A204.1 (cell line): ENCODE results near the gene RAI1.
A peak's percentile ranks its signal among the peaks of the same experiment; 100 is the strongest.
"Not testable (repeated sequence)": the region's sequence is repeated elsewhere in the genome, so short reads cannot be mapped to it uniquely, and the experiment has no call there.

Source experiments
- FAIRE-seq: peaks from 2 replicates; lab custom pipeline; 2012; peaks lifted over from hg19 to GRCh38; lab: Jason Lieb, UNC

Gene RAI1, protein sequence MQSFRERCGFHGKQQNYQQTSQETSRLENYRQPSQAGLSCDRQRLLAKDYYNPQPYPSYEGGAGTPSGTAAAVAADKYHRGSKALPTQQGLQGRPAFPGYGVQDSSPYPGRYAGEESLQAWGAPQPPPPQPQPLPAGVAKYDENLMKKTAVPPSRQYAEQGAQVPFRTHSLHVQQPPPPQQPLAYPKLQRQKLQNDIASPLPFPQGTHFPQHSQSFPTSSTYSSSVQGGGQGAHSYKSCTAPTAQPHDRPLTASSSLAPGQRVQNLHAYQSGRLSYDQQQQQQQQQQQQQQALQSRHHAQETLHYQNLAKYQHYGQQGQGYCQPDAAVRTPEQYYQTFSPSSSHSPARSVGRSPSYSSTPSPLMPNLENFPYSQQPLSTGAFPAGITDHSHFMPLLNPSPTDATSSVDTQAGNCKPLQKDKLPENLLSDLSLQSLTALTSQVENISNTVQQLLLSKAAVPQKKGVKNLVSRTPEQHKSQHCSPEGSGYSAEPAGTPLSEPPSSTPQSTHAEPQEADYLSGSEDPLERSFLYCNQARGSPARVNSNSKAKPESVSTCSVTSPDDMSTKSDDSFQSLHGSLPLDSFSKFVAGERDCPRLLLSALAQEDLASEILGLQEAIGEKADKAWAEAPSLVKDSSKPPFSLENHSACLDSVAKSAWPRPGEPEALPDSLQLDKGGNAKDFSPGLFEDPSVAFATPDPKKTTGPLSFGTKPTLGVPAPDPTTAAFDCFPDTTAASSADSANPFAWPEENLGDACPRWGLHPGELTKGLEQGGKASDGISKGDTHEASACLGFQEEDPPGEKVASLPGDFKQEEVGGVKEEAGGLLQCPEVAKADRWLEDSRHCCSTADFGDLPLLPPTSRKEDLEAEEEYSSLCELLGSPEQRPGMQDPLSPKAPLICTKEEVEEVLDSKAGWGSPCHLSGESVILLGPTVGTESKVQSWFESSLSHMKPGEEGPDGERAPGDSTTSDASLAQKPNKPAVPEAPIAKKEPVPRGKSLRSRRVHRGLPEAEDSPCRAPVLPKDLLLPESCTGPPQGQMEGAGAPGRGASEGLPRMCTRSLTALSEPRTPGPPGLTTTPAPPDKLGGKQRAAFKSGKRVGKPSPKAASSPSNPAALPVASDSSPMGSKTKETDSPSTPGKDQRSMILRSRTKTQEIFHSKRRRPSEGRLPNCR (N-terminal part only)

DNA sequence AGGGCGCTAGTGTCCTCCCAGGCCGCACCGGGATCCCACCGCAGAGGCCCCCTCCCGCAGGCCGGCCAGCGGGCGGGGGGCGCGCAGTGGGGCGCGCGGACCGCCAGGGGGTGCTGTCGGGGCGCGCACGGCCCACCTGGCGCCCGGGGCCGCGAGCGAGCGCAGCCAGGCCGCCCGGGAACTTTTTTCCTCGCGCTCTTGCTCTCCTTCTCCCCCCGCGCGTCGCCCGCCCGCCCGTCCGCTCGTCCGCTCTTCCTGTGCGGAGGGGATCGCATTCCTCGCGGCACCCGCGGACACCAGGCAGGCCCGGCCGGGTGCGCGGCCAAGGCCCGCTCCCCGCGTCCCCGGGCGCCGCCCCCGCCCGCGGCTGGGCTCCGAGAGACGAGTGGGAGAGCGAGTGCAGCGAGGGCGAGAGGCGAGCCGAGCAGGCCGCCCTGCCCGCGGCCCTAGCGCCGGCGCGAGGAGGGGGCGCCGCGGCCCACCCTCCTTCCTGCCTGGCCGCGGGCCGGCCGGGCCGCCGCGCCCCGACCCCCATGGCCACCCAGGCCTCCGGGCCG lies at the start of gene RAI1:
TSS of gene RAI1 (plus strand) at position 272 of the 557 bp plus-strand sequence. CDS start 111,491 bp downstream, outside the sequence.
- FAIRE-seq: no peak

DNA sequence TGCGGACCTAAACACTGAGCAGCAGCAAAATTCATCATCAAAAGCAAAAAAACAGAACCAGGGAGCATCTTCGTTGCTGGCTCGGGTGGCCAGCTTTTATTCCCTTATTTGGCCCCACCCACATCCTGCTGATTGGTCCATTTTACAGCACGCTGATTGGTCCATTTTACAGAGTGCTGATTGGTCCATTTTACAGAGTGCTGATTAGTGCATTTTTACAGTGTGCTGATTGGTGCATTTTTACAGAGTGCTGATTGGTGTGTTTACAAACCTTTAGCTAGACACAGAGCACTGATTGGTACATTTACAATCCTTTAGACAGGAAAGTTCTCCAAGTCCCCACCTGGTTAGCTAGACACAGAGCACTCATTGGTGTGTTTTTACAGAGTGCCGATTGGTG lies 48.6 kb upstream of the RAI1 start:
- not testable (repeated sequence) for FAIRE-seq

DNA sequence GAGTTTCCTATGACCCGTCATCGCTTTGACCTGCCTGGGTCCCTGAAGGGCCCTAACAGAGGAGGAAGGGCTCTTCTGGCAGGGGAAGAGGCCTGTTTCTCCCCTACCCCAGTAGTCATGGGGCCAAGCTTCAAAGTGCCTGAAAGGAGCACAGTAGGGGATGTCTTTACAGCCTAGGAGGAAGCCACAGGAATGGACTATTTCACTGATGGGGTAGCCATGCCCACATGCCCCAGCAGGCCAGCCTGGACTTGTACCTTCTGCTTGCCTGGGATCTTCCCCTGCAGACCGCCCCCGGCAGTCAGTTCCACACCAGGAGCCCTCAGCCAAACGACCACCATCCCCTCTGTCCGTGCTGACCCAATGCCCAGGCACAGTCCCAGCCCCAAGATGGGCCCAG lies 47.9 kb upstream of the RAI1 start:
- FAIRE-seq: no peak

DNA sequence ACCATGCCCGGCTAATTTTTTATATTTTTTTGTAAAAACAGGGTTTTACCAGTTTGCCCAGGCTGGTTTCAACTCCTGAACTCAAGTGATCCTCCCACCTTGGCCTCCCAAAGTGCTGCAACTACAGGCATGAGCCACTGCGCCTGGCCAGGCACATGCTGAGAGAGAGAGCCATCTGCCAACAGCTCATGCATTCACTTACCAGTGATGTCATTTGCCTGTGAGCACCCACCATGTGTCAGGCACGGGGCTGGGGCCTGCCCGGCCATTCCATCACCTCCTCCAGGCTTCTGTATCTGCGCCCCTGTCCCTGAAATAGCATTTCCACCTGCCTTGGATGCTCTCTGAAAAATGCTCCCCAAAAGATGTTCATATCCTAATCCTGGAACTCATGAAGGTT lies 46.1 kb upstream of the RAI1 start:
- FAIRE-seq: no peak

DNA sequence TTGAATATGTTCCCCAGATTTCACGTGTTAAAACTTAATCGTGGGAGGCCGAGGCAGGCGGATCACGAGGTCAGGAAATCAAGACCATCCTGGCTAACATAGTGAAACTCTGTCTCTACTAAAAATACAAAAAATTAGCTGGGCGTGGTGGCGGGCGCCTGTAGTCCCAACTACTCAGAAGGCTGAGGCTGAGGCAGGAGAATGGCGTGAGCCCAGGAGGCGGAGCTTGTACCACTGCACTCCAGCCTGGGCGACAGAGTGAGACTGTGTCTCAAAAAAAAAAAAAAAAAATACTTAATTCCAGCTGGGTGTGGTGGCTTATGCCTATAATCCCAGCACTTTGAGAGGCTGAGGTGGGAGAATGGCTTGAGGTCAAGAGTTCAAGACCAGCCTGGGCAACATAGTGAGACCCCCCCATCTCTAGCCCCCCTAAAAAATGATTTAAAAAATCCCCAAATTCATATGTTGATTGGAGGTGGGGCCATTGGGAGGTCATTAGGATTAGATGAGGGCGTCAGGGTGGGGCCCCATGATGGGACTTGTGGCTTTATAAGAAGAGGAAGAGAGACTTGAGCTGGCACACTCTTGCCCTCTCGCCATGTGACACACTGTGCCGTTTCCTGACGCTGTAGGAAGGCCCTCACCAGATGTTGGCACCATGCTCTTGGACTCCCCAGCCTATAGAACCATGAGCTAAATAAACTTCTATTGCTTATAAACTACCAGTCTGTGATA lies 45.6 kb upstream of the RAI1 start:
- not testable (repeated sequence) for FAIRE-seq

DNA sequence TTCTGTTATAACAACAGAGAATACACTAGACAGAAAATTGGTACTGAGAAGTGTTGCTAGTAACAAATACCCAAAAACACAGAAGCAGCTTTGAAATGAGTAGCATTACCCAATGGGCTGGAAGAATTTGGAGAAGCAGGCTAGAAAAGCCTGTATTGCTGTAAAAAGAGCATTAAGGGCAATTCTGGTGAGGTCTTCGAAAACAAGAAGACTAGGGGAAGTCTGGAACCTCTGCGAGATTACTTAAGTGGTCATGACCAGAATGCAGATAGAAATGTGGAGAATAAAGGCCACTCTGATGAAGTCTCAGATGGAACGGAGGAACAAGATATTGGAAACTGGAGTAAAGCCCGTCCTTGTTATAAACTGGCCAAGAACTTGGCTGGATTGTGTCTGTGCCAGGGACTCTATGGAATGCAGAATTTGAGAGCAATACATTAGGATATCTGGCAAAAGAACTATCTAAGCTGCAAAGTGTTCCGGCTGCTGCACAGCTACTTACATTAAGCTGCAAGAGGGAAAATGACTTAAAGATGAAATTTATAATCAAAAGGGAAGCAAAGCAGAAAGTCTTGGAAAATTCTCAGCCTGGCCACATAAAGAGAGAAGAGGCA lies 44.9 kb upstream of the RAI1 start:
- FAIRE-seq: no peak

DNA sequence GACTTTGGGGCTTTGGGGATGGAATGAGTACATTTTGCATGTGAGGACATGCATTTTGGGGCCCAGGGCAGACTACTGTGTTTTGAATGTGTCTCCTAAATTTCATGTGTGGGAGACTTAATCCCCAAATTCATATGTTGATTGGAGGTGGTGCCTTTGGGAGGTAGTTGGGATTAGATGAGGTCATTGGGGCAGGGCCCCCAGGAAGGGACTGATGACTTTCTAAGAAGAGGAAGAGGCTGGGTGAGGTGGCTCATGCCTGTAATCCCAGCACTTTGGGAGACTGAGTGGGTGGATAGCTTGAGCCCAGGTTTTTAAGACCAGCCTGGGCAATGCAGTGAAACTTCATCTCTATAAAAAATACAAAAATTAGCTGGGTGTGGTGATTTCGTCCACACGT lies 42.8 kb upstream of the RAI1 start:
- FAIRE-seq: no peak

DNA sequence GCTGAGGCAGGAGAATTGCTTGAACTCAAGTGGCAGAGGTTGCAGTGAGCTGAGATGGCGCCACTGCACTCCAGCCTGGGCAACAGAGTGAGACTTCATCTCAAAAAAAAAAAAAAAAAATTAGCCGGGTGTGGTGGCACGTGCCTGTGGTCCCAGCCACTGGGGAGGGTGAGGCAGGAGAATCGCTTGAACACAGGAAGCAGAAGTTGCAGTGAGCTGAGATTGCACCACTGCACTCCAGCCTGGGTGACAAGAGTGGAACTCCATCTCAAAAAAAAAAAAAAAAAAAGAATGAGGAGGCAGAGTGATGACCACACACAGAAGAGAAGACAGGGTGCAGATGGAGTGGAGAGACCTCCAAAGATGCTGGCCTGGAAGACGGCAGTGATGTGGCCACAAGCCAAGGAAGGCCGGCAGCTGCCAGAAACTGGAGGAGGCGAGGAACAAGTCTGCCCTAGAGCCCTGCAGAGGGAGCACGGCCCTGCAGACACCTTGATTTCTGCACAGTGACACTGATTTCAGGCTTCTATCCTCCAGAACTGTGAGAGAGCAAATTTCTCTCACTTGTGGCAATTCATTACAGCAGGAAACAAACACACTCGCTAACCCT lies 41.5 kb upstream of the RAI1 start:
- FAIRE-seq: not testable (repeated sequence)

DNA sequence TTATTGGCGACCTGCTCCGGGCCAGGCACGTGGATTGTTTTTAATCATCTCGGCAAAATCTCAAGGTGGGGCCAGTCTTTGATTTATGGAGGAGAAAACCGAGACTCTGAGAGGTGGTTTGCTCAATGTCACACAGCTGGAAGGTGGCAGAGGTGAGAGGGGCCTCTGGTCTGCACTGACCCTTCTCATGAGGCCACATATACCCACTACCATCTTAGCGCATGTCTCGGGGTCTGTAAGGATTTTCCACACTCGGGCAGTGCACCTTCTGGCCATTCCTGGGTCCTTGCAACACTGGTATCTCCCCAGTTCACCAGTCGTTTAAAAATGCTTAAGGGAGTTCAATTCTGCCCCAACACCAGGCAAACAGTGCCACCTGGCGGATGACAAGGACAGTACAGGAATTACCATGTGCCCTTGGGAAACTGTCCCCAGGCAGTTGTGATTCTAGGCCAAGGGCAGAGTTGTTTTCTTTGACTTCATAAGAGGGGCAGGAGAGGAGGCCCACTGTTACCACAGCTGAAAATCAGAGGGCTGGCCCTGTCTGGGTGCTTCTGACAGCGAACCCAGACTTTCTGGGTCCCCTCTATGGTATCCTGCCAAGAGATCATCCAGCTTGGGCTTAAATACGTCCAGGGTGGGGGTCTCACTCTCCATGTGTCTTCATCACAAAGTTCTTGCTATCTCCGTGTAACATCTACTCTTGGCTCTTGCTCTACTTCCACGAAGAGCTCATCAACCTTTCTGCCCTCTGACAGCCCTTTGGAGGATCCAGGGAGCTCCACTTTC lies 39.4 kb upstream of the RAI1 start:
- FAIRE-seq: peak; percentile 96

DNA sequence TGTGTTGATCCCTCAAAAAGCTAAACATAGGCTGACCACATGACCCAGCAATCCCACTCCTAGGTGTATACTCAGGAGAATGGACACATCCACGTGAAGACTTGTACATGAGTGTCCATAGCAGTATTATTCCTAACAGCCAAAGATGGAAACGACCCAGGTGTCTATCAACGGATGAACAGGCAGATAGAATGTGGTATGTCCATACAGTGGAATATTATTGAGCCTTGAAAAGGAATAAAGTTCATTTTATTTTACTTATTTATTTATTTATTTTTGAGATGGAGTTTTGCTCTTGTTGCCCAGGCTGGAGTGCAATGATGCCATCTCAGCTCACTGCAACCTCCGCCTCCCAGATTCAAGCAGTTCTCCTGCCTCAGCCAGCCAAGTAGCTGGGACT lies 36.1 kb upstream of the RAI1 start:
- not testable (repeated sequence) for FAIRE-seq

DNA sequence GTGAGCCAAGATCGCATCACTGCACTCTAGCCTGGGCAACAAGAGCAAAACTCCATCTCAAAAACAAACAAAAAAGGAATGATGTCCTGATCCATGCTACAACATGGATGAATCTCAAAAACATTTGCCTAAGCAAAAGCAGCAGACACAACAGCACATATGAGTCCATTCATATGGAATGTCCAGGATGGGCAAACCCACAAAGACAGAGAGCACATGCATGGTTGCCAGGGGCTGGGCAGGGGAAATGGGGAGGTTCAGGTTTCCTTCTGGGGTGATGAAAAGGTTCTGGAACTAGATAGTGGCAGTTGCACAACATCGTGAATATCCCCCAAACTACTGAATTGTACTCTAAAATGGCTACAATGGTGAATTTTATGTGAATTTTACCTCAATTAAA lies 35.3 kb upstream of the RAI1 start:
- FAIRE-seq: no peak

DNA sequence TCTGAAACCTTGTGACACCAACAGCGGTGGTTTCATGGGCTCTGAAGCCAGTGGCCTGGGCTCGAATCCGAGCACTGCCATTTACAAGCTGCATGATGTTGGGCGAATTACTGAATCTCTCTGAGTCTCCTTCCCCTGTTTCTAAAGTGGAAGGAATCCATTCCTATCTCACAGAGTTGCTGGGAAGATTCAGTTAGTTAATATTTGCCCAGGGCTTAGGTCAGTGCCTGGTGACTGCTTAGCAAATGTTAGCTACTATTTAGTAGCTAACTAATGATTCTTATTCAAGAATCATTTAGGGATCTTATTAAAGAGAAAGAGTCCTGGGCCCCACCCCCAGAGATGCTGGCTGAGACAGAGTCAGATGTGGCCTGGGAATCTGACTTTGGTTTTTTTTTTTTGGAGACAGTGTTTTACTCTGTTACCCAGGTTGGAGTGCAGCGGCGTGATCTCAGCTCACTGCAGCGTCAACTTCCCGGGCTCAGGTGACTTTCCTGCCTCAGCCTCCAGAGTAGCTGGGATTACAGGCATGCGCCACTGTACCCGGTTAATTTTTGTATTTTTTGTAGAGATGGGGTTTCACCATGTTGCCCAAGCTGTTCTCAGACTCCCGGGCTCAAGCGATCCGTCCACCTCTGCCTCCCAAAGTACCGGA lies 33.6 kb upstream of the RAI1 start:
- no peak for FAIRE-seq

DNA sequence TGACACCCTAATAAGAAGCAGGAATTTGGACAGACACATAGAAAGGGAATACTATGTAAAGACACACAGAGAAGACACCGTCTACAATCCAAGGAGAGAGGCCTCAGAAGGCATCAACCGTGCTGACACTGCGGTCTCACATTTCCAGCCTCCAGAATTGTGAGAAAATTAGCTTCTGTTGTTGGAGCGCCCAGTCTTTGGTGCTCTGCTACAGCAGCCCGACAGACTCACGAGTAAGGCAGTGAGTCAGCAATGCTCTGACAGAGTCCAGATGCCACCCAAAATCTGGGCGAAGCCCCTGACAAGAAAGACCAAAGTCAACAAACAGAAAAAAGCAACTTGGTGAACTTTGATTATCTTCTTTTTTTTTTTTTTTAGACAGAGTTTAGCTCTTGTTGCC lies 32.5 kb upstream of the RAI1 start:
- no peak for FAIRE-seq

DNA sequence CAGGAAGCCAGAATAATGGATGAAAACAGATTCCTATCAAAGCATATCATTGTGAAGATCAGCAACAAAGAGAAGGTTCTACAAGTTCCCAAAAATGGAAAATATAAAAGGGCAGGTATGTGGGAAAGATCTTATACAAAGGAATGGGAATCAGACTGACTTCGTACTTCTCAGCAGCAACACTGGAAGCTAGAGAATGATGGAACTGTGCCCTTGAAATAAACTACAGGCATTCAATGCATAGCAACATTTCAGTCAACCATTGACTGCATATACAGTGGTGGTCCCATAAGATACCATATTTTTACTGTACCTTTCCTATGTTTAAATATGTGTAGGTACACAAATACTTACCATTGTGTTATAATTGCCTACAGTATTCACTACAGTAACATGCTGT lies 30.3 kb upstream of the RAI1 start:
- FAIRE-seq: no peak

DNA sequence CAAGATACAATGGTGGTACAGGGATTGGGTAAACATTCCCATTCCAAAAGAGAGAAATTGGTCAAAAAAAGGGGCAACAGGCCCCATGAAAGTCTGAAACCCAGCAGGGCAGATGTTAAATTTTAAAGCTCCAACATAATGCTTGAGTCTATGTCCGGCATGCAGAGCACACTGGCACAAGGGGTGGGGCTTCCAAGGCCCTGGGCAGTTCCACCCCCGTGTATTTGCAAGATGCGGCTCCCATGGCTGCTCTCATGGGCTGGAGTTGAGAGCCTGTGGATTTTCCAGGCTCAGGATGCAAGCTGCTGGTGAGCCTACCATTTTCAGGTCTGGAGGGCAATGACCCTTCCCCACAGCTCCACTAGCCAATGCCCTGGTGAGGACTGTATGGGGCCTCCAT lies 27.9 kb upstream of the RAI1 start:
- no peak for FAIRE-seq

DNA sequence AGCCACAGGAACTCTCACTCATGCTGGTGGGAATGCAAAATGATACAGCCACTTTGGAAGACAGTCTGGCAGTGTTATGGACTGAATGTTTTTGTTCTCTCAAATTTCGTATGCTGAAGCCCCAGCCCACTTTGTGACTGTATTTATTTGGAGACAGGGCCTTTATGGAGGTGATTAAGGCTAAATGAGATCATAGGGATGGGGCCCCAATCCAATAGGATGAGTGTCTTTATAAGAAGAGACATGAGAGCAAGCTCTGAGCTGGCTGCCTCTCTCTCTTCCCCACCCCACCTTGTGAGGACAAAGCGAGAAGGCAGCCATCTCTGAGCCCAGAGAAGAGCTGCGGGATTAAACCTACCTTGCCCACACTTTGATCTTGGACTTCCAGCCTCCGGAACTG lies 21.9 kb upstream of the RAI1 start:
- FAIRE-seq: no peak

DNA sequence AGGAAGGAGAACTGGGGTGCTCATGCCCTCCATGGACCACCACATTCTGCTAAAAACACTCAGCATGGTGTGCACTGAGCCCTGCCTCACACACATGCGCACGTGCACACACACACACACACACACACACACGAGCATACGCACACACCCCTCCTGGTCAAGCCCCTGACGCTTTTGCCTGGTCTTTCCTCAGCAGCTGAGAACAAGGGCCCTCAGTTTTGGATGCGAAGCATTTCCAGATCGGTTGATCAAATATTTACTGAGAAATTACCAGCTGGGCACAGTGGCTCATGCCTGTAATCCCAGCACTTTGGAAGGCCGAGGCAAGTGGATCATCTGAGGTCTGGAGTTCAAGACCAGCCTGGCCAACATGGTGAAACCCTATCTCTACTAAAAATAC lies 20.1 kb upstream of the RAI1 start:
- no peak for FAIRE-seq

DNA sequence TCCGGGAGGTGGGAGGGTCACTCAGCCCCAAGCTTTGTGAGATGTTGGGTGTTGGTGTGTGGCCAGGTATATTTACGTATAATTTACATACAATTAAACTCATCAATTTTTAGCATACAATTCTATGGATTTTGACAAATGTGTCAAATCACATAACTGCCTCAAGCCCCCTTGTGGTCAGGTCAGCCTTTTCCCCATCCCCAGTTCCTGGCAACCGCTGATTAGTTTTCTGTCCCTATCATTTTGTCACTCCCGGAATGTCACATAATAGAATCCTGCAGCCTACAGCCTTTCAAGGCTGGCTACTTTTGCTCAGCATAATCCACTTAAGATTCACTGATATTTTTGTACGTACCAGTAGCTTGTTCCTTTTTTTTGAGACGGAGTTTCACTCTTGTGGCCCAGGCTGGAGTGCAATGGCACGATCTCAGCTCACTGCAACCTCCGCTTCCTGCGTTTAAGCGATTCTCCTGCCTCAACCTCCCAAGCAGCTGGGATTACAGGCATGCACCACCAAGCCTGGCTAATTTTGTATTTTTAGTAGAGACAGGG lies 19.3 kb upstream of the RAI1 start:
- no peak for FAIRE-seq
